ENCODE measurements around the gene AANAT.
A peak's percentile ranks its signal among the peaks of the same experiment; 100 is the strongest.
"Not testable (repeated sequence)": the region's sequence is repeated elsewhere in the genome, so short reads cannot be mapped to it uniquely, and the experiment has no call there.

Gene AANAT

GRCh38 chr17:76501018-76501826 is 33.8 kb downstream of the AANAT start, which contains the start of gene RHBDF2:
Gene RHBDF2 (minus strand): TSS chr17:76501423. CDS start chr17:76481524, 19,899 bp downstream.
- TF ChIP-seq CTCF (IDR thresholded peaks at IDR 0.05; ENCODE audit: borderline replicate concordance, insufficient read depth, low read depth, low read length), result no peak
- peak within 1 kb of the TSS; percentile 82 for H3K4me3 ChIP-seq (ENCODE audit: low read depth, low read length)

- no peak overlapping the region for H3K4me3 ChIP-seq (ENCODE audit: low read depth, low read length)
- no peak for TF ChIP-seq CTCF (IDR thresholded peaks at IDR 0.05; ENCODE audit: borderline replicate concordance, insufficient read depth, low read depth, low read length)
Observed at GRCh38 chr17:76501827-76502307, 34.5 kb downstream of the AANAT start.

- TF ChIP-seq CTCF (IDR thresholded peaks at IDR 0.05; ENCODE audit: borderline replicate concordance, insufficient read depth, low read depth, low read length), result no peak
- H3K4me3 ChIP-seq (ENCODE audit: low read depth, low read length), result no peak overlapping the region
Observed at GRCh38 chr17:76502341-76503211, 35.2 kb downstream of the AANAT start.

- TF ChIP-seq CTCF (IDR thresholded peaks at IDR 0.05; ENCODE audit: borderline replicate concordance, insufficient read depth, low read depth, low read length), result no peak
- H3K4me3 ChIP-seq (ENCODE audit: low read depth, low read length), result no peak overlapping the region
Observed at GRCh38 chr17:76504117-76504516, 36.7 kb downstream of the AANAT start.

- TF ChIP-seq CTCF (IDR thresholded peaks at IDR 0.05; ENCODE audit: borderline replicate concordance, insufficient read depth, low read depth, low read length), result peak; percentile 81
- H3K4me3 ChIP-seq (ENCODE audit: low read depth, low read length), result no peak overlapping the region
Observed at GRCh38 chr17:76506408-76507345, 39.3 kb downstream of the AANAT start.

- not testable (repeated sequence) for H3K4me3 ChIP-seq (ENCODE audit: low read depth, low read length)
Observed at GRCh38 chr17:76508472-76509063, 41.2 kb downstream of the AANAT start.
